ENCODE measurements around the gene LYAR. TPM values are rescaled to one million over a fixed set of nuclear protein-coding genes. Genes with fewer than 3 reads are reported as not detected.
A peak's percentile ranks its signal among the peaks of the same experiment; 100 is the strongest.

Gene LYAR
- total and polyA plus RNA-seq, 2 of the 13 experiments (the other 11 are each of a cell fraction or from before 2014, with no cell fraction given), result 7.8 to 94.2 TPM

- no peak for TF ChIP-seq WIZ (CRISPR knock-in tag; IDR thresholded peaks at IDR 0.05)
- no peak for TF ChIP-seq NFATC3 (CRISPR knock-in tag; IDR thresholded peaks at IDR 0.05)
- TF ChIP-seq MAFK (conservative IDR thresholded peaks at IDR 0.05 in 1 of 2, IDR thresholded peaks at IDR 0.05 in 1 of 2; ENCODE audit: low read length in 2 of 2), result peak in 1 of 2 experiments; percentile 2; a peak in 1 of 4 replicates
- no peak for TF ChIP-seq ZNF790 (CRISPR knock-in tag; IDR thresholded peaks at IDR 0.05; ENCODE audit: borderline replicate concordance)
- TF ChIP-seq, protein P1, sequence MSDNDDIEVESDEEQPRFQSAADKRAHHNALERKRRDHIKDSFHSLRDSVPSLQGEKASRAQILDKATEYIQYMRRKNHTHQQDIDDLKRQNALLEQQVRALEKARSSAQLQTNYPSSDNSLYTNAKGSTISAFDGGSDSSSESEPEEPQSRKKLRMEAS (IDR thresholded peaks at IDR 0.05), result peak; percentile 70
- TF ChIP-seq ZNF720 (CRISPR knock-in tag; IDR thresholded peaks at IDR 0.05), result no peak
- TF ChIP-seq ELF3 (CRISPR knock-in tag; IDR thresholded peaks at IDR 0.05), result no peak; the same call in 1 of the 2 replicates
- TF ChIP-seq ZNF674 (CRISPR knock-in tag; IDR thresholded peaks at IDR 0.05; ENCODE audit: low read depth), result no peak
- no peak for TF ChIP-seq YEATS2 (CRISPR knock-in tag; IDR thresholded peaks at IDR 0.05; ENCODE audit: borderline replicate concordance)
- peak; percentile 45; the same call in 1 of the 2 replicates for TF ChIP-seq RXRA (CRISPR knock-in tag; IDR thresholded peaks at IDR 0.05)
- TF ChIP-seq SOX13 (IDR thresholded peaks at IDR 0.05), result no peak
- no peak for TF ChIP-seq SOX13 (CRISPR knock-in tag; conservative IDR thresholded peaks at IDR 0.05 in 1 of 2, IDR thresholded peaks at IDR 0.05 in 1 of 2)
- TF ChIP-seq ZNF34 (CRISPR knock-in tag; IDR thresholded peaks at IDR 0.05; ENCODE audit: borderline replicate concordance), result no peak
- TF ChIP-seq HIVEP1 (CRISPR knock-in tag; IDR thresholded peaks at IDR 0.05), result no peak
- 0 out of 2 replicates have a peak, but pooled peaks have one; percentile 44 for TF ChIP-seq ZNF891 (CRISPR knock-in tag; IDR thresholded peaks at IDR 0.05)
- no peak for TF ChIP-seq ETV5 (CRISPR knock-in tag; IDR thresholded peaks at IDR 0.05; ENCODE audit: borderline replicate concordance)
- TF ChIP-seq ZBTB21 (CRISPR knock-in tag; IDR thresholded peaks at IDR 0.05), result no peak
- no peak for TF ChIP-seq MTF1 (CRISPR knock-in tag; IDR thresholded peaks at IDR 0.05)
- TF ChIP-seq AFF4 (CRISPR knock-in tag; IDR thresholded peaks at IDR 0.05), result no peak
- TF ChIP-seq RFX5 (IDR thresholded peaks at IDR 0.05; ENCODE audit: low read depth, low read length), result no peak
- no peak for TF ChIP-seq PCBP1 (IDR thresholded peaks at IDR 0.05; ENCODE audit: borderline replicate concordance, low read depth, low read length)
- no peak for TF ChIP-seq BRCA1 (CRISPR knock-in tag; IDR thresholded peaks at IDR 0.05)
- no peak for TF ChIP-seq ZNF546 (CRISPR knock-in tag; conservative IDR thresholded peaks at IDR 0.05)
- TF ChIP-seq, protein P2, sequence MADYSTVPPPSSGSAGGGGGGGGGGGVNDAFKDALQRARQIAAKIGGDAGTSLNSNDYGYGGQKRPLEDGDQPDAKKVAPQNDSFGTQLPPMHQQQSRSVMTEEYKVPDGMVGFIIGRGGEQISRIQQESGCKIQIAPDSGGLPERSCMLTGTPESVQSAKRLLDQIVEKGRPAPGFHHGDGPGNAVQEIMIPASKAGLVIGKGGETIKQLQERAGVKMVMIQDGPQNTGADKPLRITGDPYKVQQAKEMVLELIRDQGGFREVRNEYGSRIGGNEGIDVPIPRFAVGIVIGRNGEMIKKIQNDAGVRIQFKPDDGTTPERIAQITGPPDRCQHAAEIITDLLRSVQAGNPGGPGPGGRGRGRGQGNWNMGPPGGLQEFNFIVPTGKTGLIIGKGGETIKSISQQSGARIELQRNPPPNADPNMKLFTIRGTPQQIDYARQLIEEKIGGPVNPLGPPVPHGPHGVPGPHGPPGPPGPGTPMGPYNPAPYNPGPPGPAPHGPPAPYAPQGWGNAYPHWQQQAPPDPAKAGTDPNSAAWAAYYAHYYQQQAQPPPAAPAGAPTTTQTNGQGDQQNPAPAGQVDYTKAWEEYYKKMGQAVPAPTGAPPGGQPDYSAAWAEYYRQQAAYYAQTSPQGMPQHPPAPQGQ (CRISPR knock-in tag; IDR thresholded peaks at IDR 0.05; ENCODE audit: borderline replicate concordance), result no peak
- TF ChIP-seq STAG1 (CRISPR knock-in tag; IDR thresholded peaks at IDR 0.05), result peak; percentile 33
- TF ChIP-seq TFE3 (CRISPR knock-in tag; IDR thresholded peaks at IDR 0.05), result no peak
These were observed 37.7 kb upstream of the LYAR start (continued) for GRCh38 chr4:4327652-4328121.

All from HepG2 (cell line).